ENCODE results near the gene IGSF9B.
"Not testable (repeated sequence)": the region's sequence is repeated elsewhere in the genome, so short reads cannot be mapped to it uniquely, and the experiment has no call there.

Gene IGSF9B

GRCh38 chr11:133956650-133957633 is at the start of gene IGSF9B:
TSS of gene IGSF9B (minus strand) at chr11:133956968. CDS start at chr11:133956754, 214 bp downstream.
- DNase-seq: peak; percentile 68

- DNase-seq: no peak
These were observed 47.9 kb upstream of the IGSF9B start for GRCh38 chr11:134004496-134005172.

GRCh38 chr11:134003792-134004495 is 47.2 kb upstream of the IGSF9B start:
- DNase-seq: no peak

GRCh38 chr11:134002819-134003218 is 46.1 kb upstream of the IGSF9B start:
- DNase-seq: not testable (repeated sequence)

- DNase-seq: not testable (repeated sequence)
These were observed 45.6 kb upstream of the IGSF9B start for GRCh38 chr11:134002338-134002737.

GRCh38 chr11:134001596-134001995 is 44.8 kb upstream of the IGSF9B start:
- no peak for DNase-seq

- DNase-seq: no peak
These were observed 44.3 kb upstream of the IGSF9B start for GRCh38 chr11:134001088-134001487.

- no peak for DNase-seq
These were observed 42.6 kb upstream of the IGSF9B start for GRCh38 chr11:133999355-133999754.

- DNase-seq: no peak
These were observed 40.8 kb upstream of the IGSF9B start for GRCh38 chr11:133997554-133997953.

GRCh38 chr11:133996671-133997070 is 39.9 kb upstream of the IGSF9B start:
- DNase-seq: no peak

GRCh38 chr11:133995066-133995465 is 38.3 kb upstream of the IGSF9B start:
- DNase-seq: no peak

GRCh38 chr11:133993921-133994320 is 37.2 kb upstream of the IGSF9B start:
- DNase-seq: no peak

GRCh38 chr11:133993107-133993506 is 36.3 kb upstream of the IGSF9B start:
- DNase-seq: no peak

GRCh38 chr11:133992121-133992520 is 35.4 kb upstream of the IGSF9B start:
- no peak for DNase-seq

- no peak for DNase-seq
These were observed 34.3 kb upstream of the IGSF9B start for GRCh38 chr11:133991101-133991500.

- DNase-seq: no peak
These were observed 33.7 kb upstream of the IGSF9B start for GRCh38 chr11:133990501-133990900.

GRCh38 chr11:133988686-133989410 is 32.1 kb upstream of the IGSF9B start:
- no peak for DNase-seq

- DNase-seq: no peak
These were observed 30.4 kb upstream of the IGSF9B start for GRCh38 chr11:133987171-133987570.

- no peak for DNase-seq
These were observed 29.5 kb upstream of the IGSF9B start for GRCh38 chr11:133985981-133986944.

GRCh38 chr11:133984828-133985227 is 28.1 kb upstream of the IGSF9B start:
- no peak for DNase-seq

- no peak for DNase-seq
These were observed 27.0 kb upstream of the IGSF9B start for GRCh38 chr11:133983660-133984316.

All from KG1 (cell line).